ENCODE measurements around the gene ARL14EPL.
A peak's percentile ranks its signal among the peaks of the same experiment; 100 is the strongest.
"Not testable (repeated sequence)": the region's sequence is repeated elsewhere in the genome, so short reads cannot be mapped to it uniquely, and the experiment has no call there.

The ARL14EPL gene

DNA sequence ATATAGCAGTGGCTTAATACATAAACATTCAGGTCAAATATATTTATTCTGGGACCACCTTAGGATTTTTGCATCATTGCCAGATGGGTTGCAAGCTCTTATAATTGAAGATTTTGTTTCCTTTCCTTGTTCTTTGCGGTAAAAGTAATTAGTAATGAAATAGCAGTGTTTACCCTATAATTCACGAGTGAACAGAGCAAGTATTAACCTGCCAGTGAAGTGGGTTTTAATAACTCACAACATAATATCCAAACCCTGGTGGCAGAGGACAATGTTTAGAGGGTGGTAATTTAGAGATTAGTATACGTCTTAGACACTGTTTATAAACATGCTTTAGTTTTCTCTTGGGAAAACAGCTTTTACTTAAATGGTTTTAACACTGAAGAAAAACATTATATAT lies 11.8 kb downstream of the ARL14EPL start:
- no peak for DNase-seq (ENCODE audit: low read depth, low spot score)
- no peak overlapping the region for H3K4me3 ChIP-seq (ENCODE audit: low read length)

DNA sequence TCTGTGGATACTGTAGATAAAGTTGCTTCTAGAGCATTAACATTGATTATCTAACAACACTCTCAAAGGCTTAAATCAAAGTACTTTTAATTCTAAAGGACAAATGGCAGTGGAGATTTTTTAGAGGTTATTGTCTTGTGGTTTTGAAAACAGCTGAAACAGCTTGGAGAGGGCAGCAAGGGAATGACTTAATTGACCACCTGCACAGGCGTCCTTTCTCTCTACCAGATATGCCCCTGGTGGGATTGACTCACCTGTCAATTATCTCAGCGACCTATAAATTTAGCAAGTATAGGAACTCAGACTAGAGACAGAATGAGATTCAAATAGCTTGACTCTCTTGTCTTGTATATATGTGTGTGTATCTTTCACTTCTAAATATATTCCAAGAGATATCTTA lies 13.5 kb downstream of the ARL14EPL start:
- no peak overlapping the region for H3K4me3 ChIP-seq (ENCODE audit: low read length)
- DNase-seq (ENCODE audit: low read depth, low spot score) = no peak

DNA sequence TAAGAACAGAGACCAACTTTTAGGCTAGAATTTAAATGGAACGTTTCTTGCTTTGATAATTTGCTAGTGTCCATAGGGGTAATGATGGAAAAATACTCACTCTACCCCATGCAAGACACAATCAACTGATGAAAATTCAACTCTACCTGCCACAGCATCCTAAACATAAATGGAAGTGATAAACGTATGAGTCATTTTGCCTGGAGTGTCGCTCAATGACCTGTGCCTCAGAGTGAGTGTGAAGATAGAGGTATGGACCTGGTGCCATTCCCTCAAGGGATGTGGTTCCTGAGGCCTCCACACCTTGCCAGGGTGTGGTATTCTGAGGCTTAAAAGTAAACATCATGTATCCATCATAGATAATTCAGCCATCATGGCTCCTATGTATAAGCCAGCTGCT lies 14.0 kb downstream of the ARL14EPL start:
- no peak overlapping the region for H3K4me3 ChIP-seq (ENCODE audit: low read length)
- no peak for DNase-seq (ENCODE audit: low read depth, low spot score)

DNA sequence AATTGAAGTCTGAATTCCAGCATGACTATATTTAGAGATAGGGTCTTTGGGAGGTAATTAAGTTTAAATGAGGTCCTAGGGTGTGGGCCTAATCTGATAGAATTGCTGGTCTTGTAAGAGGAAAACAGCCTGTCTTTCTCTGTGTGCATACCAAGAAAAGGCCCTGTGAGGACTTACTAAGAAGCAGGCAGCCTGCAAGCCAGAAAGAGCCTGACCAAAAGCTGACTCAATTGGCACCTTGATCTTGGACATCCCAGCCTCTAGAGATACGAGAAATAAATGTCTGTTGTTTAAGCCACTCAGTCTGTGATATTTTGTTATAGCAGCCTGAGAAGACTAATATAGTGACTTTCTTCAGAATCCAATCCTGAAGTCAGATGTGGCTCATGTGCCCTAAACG lies 14.6 kb downstream of the ARL14EPL start:
- no peak for DNase-seq (ENCODE audit: low read depth, low spot score)
- no peak overlapping the region for H3K4me3 ChIP-seq (ENCODE audit: low read length)

DNA sequence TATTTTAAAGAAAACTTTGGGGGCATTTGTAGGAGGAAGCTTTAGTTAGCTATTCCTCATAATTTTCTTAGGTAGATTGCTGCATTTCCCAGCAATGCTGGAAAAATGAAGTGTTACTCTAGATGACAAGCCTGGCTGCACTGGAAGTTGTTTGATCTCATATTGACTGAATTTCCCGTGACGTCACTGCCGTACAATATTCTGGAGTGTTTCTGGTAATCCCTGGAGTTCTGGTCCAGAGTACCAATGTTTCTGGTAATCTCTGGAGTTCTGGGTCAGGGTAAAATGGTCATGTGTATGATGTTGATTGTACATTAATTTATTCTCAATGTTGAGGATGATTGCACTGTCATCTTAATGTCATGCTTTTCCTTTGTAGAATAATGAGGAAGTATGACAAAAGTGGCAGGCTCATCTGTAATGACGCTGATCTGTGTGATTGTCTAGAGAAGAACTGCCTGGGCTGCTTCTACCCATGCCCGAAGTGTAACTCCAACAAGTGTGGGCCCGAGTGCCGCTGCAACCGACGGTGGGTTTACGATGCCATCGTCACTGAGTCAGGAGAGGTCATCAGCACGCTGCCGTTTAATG lies 26.2 kb downstream of the ARL14EPL start:
- no peak overlapping the region for H3K4me3 ChIP-seq (ENCODE audit: low read length)
- DNase-seq (ENCODE audit: low read depth, low spot score) = no peak

DNA sequence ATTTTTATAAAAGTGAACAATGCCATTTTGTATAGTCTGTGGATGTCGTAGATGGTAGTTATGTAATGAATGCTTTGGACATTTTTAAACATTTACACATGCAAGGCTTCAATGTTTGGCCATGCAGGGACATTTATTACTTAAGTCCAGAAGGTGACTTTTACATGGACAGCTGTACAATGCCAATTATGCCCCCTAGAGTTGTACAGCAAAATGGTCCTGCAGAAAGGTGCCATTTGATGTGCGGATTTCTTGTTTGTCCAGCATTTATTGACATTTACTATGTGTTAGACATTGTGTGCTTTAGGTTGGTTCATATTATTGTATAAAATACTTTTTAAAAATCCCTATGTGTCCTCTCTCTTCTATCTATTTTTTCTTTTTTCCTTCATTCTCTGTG lies 30.1 kb downstream of the ARL14EPL start:
- no peak for DNase-seq (ENCODE audit: low read depth, low spot score)
- no peak overlapping the region for H3K4me3 ChIP-seq (ENCODE audit: low read length)

DNA sequence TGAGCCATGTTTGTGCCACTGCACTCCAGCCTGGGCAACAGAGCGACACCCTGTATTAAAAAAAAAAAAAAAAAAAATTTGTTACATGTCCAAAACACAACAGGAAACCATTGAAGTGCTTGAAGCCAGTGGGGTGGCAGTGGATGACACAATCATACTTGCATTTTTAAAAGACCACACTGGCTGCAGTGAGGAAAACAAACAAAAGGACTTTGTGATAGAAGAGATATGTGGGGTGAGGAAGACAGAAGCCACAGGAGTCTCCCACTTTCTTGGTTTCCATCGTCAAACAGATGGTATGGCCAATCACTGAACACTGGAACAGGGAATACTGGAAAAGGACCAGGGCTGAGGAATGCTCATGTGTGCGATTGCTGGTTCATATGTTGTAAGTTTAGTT lies 31.7 kb downstream of the ARL14EPL start:
- no peak for DNase-seq (ENCODE audit: low read depth, low spot score)
- no peak overlapping the region for H3K4me3 ChIP-seq (ENCODE audit: low read length)

DNA sequence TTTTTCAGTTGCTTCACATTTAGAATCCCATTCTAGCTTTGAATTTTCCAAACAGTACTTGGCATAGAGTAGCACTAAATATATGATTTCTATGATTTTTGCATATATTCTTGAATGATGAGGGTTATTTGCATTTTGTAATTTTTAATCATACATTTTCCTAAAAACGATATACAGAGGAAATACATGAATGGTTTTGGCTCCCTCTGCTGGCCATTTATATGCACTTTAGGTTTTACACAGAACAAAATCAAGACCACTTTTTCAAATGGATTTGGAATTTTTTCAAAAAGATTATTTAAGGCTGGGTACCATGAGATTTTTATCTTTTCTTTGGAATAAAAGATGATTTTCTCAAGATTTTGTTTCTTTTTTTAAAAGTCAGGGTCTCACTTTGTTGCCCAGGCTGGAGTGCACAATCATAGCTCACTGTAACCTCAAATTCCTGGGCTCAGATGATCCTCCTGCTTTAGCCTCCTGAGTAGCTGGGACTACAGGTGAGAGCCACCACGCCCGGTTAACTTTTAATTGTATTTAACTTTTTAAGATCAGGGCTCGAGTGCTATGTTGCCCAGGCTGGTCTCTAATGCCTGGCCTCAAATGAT lies 35.9 kb downstream of the ARL14EPL start:
- no peak overlapping the region for H3K4me3 ChIP-seq (ENCODE audit: low read length)
- peak; percentile 62 for DNase-seq (ENCODE audit: low read depth, low spot score)

DNA sequence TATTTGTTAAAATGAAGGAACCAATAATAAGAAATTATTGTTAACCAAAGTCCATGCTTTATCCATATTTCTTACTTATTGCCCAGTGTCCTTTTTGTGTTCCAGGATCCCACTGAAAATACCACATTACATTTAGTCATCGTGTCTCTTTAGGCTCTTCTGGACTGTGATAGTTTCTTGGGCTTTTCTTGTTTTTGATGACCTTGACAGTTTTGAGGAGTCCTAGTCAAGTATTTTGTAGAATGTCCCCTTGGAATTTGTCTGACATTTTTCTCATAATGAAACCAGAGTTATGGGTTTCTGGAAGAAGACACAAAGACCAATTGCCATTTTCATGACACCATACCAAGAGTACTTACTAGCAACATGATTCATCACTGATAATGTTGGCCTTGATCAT lies 38.9 kb downstream of the ARL14EPL start:
- H3K4me3 ChIP-seq (ENCODE audit: low read length) = no peak overlapping the region
- no peak for DNase-seq (ENCODE audit: low read depth, low spot score)

DNA sequence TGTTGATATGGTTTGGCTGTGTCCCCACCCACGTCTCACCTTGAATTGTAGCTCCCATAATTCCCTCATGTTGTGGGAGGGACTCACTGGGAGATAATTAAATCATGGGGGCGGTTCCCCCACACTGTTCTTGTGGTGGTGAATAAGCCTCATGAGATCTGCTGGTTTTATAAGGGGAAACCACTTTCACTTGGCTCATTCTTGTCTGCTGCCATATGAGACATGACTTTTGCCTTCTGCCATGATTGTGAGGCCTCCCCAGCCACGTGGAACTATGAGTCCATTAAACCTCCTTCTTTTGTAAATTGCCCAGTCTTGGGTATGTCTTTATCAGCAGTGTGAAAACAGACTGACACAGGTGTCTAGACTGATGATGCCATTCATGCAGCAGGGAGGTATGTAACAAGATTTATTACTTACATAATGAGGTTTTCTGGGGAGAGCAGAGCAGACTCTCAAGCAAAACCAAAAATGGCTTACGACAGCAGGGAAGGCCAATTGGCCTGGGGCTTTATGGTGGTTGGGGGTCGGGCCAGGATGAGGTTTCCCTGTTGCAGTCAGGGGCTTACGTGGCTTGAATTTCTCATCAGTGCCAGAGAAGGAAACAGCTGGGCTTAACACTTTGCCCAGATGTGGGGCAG lies 43.0 kb downstream of the ARL14EPL start:
- DNase-seq (ENCODE audit: low read depth, low spot score) = peak; percentile 32
- no peak overlapping the region for H3K4me3 ChIP-seq (ENCODE audit: low read length)

DNA sequence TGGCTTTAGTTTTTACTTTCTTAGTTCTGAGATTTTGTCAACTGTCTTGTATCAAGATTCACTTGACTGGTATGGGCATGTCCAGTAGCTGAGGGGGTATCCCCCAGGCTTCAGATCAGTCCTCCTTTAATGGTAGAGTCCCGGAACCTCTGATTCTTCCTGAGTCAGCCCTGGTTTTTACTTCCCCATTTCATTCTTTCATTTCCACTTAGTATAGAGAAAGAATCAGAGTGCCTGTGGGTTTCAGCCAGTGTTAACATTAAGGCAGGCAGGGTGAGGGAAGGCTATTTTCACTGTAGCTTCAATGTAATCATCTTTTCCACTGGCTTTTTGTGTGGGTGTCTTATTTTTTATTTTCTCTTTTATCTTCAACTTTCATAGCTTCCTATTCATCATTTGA lies 44.2 kb downstream of the ARL14EPL start:
- H3K4me3 ChIP-seq (ENCODE audit: low read length) = no peak overlapping the region
- no peak for DNase-seq (ENCODE audit: low read depth, low spot score)

DNA sequence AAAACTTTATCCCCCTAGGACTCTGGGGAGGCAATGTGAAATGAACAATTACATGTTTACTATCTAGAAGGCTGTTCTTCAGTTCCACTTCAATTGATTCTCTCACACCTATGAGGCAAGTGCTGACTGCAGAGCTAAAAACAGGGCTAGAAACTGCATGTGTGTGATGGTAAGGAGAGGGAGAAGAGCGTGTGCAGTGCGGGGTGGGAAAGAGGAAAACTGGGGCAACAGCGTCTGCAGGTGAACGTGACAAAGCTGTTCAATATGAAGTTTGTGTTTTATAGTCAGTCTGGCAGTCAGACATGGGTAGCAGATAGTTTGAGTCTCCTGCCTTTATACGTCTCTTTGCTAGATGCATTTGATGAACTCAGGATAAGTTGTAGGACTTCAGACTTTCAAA lies 45.9 kb downstream of the ARL14EPL start:
- H3K4me3 ChIP-seq (ENCODE audit: low read length) = no peak overlapping the region
- DNase-seq (ENCODE audit: low read depth, low spot score) = no peak

DNA sequence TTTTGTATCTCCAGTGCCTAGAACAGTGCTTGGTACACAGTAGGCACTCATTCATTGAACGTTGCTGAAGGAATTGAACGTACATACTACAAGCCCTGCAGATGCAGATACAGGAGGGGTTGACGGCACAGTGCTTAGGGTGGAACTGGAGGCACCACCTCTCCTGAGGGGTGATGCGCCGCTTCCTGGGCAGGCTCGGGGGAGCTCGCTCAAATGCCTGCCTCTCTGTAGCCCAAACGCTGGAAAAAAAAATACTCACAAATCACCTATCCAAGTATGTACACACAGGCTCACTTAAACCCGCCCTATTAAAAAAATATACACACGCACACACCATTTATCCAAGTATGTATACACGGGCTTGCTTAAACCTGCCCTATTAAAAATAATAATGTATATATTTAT lies 52.0 kb downstream of the ARL14EPL start:
- peak overlapping the region; percentile 80 for H3K4me3 ChIP-seq (ENCODE audit: low read length)
- DNase-seq (ENCODE audit: low read depth, low spot score) = peak; percentile 17

DNA sequence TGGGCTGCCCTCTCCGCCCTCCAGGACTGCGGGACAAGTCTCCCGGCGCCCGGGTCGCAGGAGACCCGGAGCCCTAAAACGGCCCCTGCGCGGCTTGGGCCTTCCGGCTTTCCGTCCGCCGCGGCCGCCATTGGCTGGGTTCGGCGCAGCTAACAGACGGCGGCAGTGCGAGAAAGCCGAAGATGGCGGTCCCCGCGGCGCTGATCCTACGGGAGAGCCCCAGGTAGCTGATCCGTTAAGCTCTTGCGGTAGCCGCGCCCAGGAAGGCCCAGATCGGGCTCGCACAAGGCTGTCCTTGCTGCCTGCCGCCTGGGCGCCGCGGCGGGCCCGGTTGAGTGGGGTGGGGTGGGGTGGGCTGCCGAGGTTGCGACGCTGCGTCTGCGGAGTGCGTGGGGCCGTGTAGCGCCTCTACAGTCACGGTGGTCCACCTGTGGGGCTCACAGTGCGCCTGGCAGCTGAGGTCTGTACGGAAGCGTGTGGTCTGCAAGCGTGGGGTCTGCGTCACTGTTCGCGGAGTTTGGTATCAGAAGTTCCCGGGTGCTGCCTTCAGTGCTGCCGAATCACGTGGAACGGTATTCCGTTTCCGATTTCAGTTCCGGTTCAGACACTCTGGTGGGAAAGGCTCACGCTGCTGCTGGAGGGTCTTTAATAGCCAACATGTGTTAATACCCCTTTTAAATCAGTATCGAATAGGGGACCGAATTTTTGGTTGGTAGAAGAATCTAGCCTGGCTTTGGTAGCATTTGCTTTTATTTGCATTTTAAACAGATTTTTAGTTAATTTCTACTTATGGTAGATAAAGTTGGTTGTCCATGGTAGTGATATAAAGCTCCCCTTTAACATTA lies 52.8 kb downstream of the ARL14EPL start, which contains the start of gene COMMD10:
COMMD10 (plus strand) TSS at position 155 of the 845 bp plus-strand sequence.
- peak; percentile 90 for DNase-seq (ENCODE audit: low read depth, low spot score)
- peak within 1 kb of the TSS; percentile 80 for H3K4me3 ChIP-seq (ENCODE audit: low read length)

DNA sequence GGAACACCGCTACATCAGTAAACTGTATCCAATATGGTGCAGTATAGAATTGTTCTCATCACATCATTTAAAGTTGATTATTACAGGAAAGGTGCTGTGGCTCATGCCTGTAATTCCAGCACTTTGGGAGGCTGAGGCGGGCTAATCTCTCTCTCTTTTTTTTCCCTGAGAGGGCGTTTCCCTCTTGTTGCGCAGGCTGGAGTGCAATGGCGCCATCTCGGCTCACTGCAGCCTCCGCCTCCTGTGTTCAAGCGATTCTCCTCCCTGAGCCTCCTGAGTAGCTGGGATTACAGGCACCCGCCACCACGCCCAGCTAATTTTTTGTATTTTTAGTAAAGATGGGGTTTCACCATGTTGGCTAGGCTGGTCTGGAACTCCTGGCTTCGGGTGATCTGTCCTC lies 54.0 kb downstream of the ARL14EPL start:
- DNase-seq (ENCODE audit: low read depth, low spot score) = not testable (repeated sequence)
- H3K4me3 ChIP-seq (ENCODE audit: low read length) = peak overlapping the region; percentile 80; the same call in 1 of the 2 replicates

DNA sequence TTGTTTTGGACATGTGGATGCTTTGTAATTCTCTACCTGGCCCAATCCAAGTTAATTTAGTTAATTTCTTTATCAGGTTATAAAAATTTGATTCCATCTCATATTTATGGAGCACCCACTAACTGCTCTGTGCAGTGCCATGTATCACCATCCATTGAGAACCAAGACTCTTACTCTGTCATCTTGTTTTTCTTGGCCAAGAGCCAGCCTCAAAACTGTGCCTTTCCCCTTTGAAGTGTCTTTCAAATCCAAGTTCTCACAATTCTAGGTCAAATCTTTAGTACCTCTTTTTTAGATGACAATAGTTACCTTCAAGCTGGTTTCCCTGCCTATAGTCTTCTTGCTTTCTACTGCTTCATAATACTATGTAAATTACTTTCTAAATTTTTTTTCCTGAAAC lies 55.8 kb downstream of the ARL14EPL start:
- no peak overlapping the region for H3K4me3 ChIP-seq (ENCODE audit: low read length)
- DNase-seq (ENCODE audit: low read depth, low spot score) = peak; percentile 16

DNA sequence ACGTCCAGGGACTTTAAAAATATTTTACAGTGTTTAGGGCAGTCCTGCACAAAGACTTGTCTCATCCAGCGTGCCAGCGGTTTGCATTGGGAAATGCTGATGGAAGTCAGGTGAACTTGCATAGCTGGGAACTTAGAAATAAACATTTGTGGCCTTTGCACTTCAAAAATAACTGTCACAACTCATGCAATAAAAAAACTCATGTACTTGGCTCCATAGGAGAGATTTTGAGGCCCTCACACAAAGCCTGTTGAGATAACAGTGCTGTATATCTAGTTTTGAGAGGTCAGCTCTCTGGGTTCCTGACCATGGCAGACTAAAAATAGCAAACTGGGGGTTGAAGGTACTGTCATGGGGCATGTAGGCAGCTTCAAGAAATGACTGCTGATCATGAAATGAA lies 58.0 kb downstream of the ARL14EPL start:
- no peak overlapping the region for H3K4me3 ChIP-seq (ENCODE audit: low read length)
- no peak for DNase-seq (ENCODE audit: low read depth, low spot score)

DNA sequence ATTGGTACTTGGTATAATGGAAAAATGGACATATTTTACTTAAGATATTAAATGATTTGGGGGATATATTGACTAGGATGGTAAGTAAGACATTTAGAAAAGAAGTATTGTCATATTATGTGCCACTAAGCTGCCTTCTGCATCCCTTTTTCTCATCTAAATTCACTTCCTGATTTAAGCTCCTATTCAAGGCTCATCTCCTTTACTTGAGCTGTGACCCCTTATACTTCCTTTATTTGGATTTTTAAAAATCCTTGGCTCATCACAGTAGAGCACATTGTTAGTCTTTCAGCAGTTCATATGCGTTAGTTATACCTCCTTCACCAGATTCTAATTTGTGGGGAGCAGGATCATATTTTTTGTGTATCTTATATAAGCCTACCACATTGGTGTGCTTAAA lies 59.1 kb downstream of the ARL14EPL start:
- no peak for DNase-seq (ENCODE audit: low read depth, low spot score)
- no peak overlapping the region for H3K4me3 ChIP-seq (ENCODE audit: low read length)

DNA sequence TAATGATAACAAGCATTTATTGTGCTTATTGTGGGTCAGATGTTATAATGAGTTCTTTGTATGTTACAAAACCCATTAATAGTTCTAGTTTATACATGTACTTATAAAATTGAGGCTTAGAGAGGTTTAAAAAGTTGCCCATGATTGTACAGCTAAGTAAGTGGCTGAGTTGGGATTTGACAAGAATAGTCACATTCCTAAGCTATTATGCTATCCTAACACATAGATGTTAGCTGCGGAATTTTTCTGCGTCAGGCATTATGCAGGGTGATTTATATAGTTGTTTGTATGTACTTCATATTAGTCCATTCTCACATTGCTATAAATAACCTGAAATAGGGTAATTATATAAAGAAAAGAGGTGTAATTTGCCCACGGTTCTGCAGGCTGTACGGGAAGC lies 65.0 kb downstream of the ARL14EPL start:
- H3K4me3 ChIP-seq (ENCODE audit: low read length) = no peak overlapping the region
- DNase-seq (ENCODE audit: low read depth, low spot score) = no peak

DNA sequence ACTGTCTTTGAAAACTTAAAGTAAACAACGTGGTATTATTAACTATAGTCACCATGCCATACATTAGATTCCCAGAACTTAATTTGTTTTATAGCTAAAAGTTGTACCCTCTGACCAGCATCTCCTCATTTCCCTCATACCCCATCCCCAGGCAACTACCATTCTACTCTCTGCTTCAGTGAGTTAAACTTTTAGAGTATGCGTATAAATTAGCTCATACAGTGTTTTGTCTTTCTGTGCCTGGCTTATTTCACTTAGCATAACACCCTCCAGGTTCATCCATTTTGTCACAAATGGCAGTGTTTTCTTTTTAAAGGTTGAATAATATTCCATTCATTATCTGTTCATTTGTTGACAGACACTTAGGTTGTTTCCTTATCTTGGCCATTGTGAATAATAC lies 66.7 kb downstream of the ARL14EPL start:
- no peak for DNase-seq (ENCODE audit: low read depth, low spot score)
- H3K4me3 ChIP-seq (ENCODE audit: low read length) = no peak overlapping the region
